Vagina (tissue), 2 donors: ENCODE data around the gene FRK. TPM values are rescaled to one million over a fixed set of nuclear protein-coding genes. Genes with fewer than 3 reads are reported as not detected.

Experiments used
- DNase-seq, 2 donors: peaks; one replicate each; pipeline ENCODE4 v3.0.0-alpha.2; 2017; ENCODE audit errors: extremely low spot score in 2 of 2
- H3K27ac ChIP-seq: fragments of 200-600 bp; sonication (generic); one replicate; pipeline ENCODE4 v1.5.1; 2019
- H3K27me3 ChIP-seq: fragments of 200-600 bp; sonication (generic); one replicate; pipeline ENCODE4 v1.5.1; 2019
- H3K36me3 ChIP-seq, 2 donors: fragments of 200-600 bp; sonication (generic); one replicate each; pipeline ENCODE4 v1.5.1; 2017 to 2019
- H3K4me1 ChIP-seq: fragments of 200-600 bp; sonication (generic); one replicate; pipeline ENCODE4 v1.5.1; 2019
- H3K4me3 ChIP-seq, 2 donors: fragments of 200-600 bp; sonication (generic); 1 replicate in 1 of 2; 2 replicates in 1 of 2; pipeline ENCODE4 v1.5.1; 2016 to 2019
- H3K9me3 ChIP-seq: fragments of 200-600 bp; sonication (generic); one replicate; pipeline ENCODE4 v1.5.1; 2019
- CTCF ChIP-seq, 3 experiments: fragments of 450-650 bp in 2 of 3; fragments of 200-600 bp in 1 of 3; sonication (generic) in 1 of 3; IDR thresholded peaks; one replicate each; pipeline ENCODE4 v1.5.1; 2017 to 2019; ENCODE audit warnings: antibody characterized with exemption in 3 of 3, mild to moderate bottlenecking in 2 of 3, moderate library complexity in 2 of 3
- POLR2A ChIP-seq, 2 donors: fragments of 450-650 bp; IDR thresholded peaks; one replicate each; pipeline ENCODE4 v1.6.1; 2017; ENCODE audit warnings: antibody characterized with exemption in 2 of 2, mild to moderate bottlenecking in 2 of 2, moderate library complexity in 2 of 2
- POLR2AphosphoS5 ChIP-seq, 2 donors: sonication (generic); formaldehyde crosslinking; IDR thresholded peaks; one replicate each; pipeline ENCODE4 v1.9.0; 2017; ENCODE audit warnings: antibody characterized with exemption in 2 of 2, mild to moderate bottlenecking in 2 of 2, low read depth in 1 of 2; ENCODE audit not compliant: insufficient read depth in 1 of 2
- intact Hi-C: fragments of 100-400 bp; cut with DNase I; formaldehyde crosslinking; loops from one replicate; pipeline ENCODE4 v1.15.1; 2023
- total RNA-seq: library from RNA; depleted of rRNA; stranded (reverse); fragments of >200 nt; gene quantifications from one replicate; pipeline ENCODE4 v1.2.3, GENCODE V29; 2016

FRK gene
- total RNA-seq, 1 donor from 2014 or later: 3.9 TPM

- no peaks in the 10 kb centered on the region for H3K36me3 ChIP-seq
- H3K9me3 ChIP-seq: no peaks in the 10 kb centered on the region
- intact Hi-C loops: no loop called here
- no peak for TF ChIP-seq CTCF (IDR thresholded peaks at IDR 0.05)
- H3K4me1 ChIP-seq: no peaks in the 10 kb centered on the region
- no peaks in the 10 kb centered on the region for H3K27me3 ChIP-seq
- H3K27ac ChIP-seq: no peak overlapping the region
- no peak overlapping the region for H3K4me3 ChIP-seq
- no peak for DNase-seq
Observed at GRCh38 chr6:115908906-115909559, 151.7 kb downstream of the FRK start.

GRCh38 chr6:115905471-115905870 is 155.2 kb downstream of the FRK start:
- H3K27ac ChIP-seq: no peak overlapping the region
- intact Hi-C loops: no loop called here
- no peak overlapping the region for H3K4me3 ChIP-seq
- no peaks in the 10 kb centered on the region for H3K36me3 ChIP-seq
- no peaks in the 10 kb centered on the region for H3K27me3 ChIP-seq
- no peaks in the 10 kb centered on the region for H3K9me3 ChIP-seq
- no peaks in the 10 kb centered on the region for H3K4me1 ChIP-seq
- TF ChIP-seq POLR2AphosphoS5 (IDR thresholded peaks at IDR 0.05; ENCODE audit: insufficient read depth in 1 of 2, low read depth in 1 of 2) (no peak), CTCF (IDR thresholded peaks at IDR 0.05) (no peak), POLR2A (IDR thresholded peaks at IDR 0.05) (no peak)
- no peak for DNase-seq

GRCh38 chr6:115902436-115902835 is 158.3 kb downstream of the FRK start:
- no peak for TF ChIP-seq POLR2A (IDR thresholded peaks at IDR 0.05)
- TF ChIP-seq CTCF (IDR thresholded peaks at IDR 0.05): no peak
- TF ChIP-seq POLR2AphosphoS5 (IDR thresholded peaks at IDR 0.05; ENCODE audit: insufficient read depth in 1 of 2, low read depth in 1 of 2): no peak
- no peaks in the 10 kb centered on the region for H3K9me3 ChIP-seq
- intact Hi-C loops: no loop called here
- DNase-seq: no peak
- no peak overlapping the region for H3K27ac ChIP-seq
- H3K4me3 ChIP-seq: no peak overlapping the region
- no peaks in the 10 kb centered on the region for H3K4me1 ChIP-seq
- no peaks in the 10 kb centered on the region for H3K27me3 ChIP-seq
- H3K36me3 ChIP-seq: no peaks in the 10 kb centered on the region

GRCh38 chr6:115901896-115902295 is 158.8 kb downstream of the FRK start:
- intact Hi-C loops: no loop called here
- Histone ChIP-seq H3K27ac (no peak overlapping the region), H3K9me3 (no peaks in the 10 kb centered on the region), H3K36me3 (no peaks in the 10 kb centered on the region), H3K27me3 (no peaks in the 10 kb centered on the region), H3K4me3 (no peak overlapping the region), H3K4me1 (no peaks in the 10 kb centered on the region)
- TF ChIP-seq CTCF (IDR thresholded peaks at IDR 0.05): no peak
- no peak for TF ChIP-seq POLR2AphosphoS5 (IDR thresholded peaks at IDR 0.05; ENCODE audit: insufficient read depth in 1 of 2, low read depth in 1 of 2)
- no peak for TF ChIP-seq POLR2A (IDR thresholded peaks at IDR 0.05)
- DNase-seq: no peak

GRCh38 chr6:115899730-115900282 is 160.9 kb downstream of the FRK start:
- intact Hi-C loops: no loop called here
- no peak overlapping the region for H3K4me3 ChIP-seq
- no peaks in the 10 kb centered on the region for H3K4me1 ChIP-seq

More at GRCh38 chr6:115899730-115900282, 160.9 kb downstream of the FRK start:
- no peak for DNase-seq
- Histone ChIP-seq H3K9me3 (no peaks in the 10 kb centered on the region), H3K27me3 (no peaks in the 10 kb centered on the region), H3K36me3 (no peaks in the 10 kb centered on the region), H3K27ac (no peak overlapping the region)
- TF ChIP-seq POLR2A (IDR thresholded peaks at IDR 0.05) (no peak), CTCF (IDR thresholded peaks at IDR 0.05) (no peak), POLR2AphosphoS5 (IDR thresholded peaks at IDR 0.05; ENCODE audit: insufficient read depth in 1 of 2, low read depth in 1 of 2) (no peak)
